Measurements from ENCODE around the gene PLEK.

DNA sequence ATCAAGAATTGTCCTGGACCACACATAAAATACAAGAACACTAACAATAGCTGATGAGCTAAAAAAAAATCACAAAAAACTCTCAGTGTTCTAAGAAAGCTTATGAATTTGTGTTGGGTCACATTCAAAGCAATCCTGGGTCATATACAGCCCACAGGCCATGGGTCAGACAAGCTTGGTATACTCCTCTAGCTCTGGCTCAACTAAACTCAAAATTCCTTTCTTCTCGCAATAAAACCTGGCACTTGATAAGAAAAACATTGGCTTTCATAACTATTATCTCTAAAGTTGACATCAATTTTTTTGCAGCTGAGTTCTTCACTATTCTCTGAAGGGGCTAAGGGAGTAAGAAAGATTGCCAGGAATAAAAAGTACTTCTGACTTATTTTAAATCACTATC, 63.7 kb downstream of the PLEK start:
- TF ChIP-seq SP2 (tag by site-specific recombination; IDR thresholded peaks at IDR 0.05) (no peak), GLIS2 (tag by site-specific recombination; IDR thresholded peaks at IDR 0.05) (no peak)
- TF ChIP-seq, protein P1, sequence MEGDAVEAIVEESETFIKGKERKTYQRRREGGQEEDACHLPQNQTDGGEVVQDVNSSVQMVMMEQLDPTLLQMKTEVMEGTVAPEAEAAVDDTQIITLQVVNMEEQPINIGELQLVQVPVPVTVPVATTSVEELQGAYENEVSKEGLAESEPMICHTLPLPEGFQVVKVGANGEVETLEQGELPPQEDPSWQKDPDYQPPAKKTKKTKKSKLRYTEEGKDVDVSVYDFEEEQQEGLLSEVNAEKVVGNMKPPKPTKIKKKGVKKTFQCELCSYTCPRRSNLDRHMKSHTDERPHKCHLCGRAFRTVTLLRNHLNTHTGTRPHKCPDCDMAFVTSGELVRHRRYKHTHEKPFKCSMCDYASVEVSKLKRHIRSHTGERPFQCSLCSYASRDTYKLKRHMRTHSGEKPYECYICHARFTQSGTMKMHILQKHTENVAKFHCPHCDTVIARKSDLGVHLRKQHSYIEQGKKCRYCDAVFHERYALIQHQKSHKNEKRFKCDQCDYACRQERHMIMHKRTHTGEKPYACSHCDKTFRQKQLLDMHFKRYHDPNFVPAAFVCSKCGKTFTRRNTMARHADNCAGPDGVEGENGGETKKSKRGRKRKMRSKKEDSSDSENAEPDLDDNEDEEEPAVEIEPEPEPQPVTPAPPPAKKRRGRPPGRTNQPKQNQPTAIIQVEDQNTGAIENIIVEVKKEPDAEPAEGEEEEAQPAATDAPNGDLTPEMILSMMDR (tag by site-specific recombination; IDR thresholded peaks at IDR 0.05): no peak

Measured in HEK293 (cell line).